SHP77 (cell line): ENCODE results near the gene ZFP91.
A peak's percentile ranks its signal among the peaks of the same experiment; 100 is the strongest.
"Not testable (repeated sequence)": the region's sequence is repeated elsewhere in the genome, so short reads cannot be mapped to it uniquely, and the experiment has no call there.

Experiments
- DNase-seq, 2 experiments: peaks; one replicate each; lab custom pipeline; 2025; lab: John Stamatoyannopoulos, UW

The ZFP91 gene, protein sequence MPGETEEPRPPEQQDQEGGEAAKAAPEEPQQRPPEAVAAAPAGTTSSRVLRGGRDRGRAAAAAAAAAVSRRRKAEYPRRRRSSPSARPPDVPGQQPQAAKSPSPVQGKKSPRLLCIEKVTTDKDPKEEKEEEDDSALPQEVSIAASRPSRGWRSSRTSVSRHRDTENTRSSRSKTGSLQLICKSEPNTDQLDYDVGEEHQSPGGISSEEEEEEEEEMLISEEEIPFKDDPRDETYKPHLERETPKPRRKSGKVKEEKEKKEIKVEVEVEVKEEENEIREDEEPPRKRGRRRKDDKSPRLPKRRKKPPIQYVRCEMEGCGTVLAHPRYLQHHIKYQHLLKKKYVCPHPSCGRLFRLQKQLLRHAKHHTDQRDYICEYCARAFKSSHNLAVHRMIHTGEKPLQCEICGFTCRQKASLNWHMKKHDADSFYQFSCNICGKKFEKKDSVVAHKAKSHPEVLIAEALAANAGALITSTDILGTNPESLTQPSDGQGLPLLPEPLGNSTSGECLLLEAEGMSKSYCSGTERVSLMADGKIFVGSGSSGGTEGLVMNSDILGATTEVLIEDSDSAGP

GRCh38 chr11:58578635-58579191 is at the start of gene ZFP91:
Gene ZFP91, plus strand, starts transcription at chr11:58579063. Its CDS starts 219 bp downstream, at chr11:58579282.
- peak; percentile 84 to 91 for DNase-seq

DNA sequence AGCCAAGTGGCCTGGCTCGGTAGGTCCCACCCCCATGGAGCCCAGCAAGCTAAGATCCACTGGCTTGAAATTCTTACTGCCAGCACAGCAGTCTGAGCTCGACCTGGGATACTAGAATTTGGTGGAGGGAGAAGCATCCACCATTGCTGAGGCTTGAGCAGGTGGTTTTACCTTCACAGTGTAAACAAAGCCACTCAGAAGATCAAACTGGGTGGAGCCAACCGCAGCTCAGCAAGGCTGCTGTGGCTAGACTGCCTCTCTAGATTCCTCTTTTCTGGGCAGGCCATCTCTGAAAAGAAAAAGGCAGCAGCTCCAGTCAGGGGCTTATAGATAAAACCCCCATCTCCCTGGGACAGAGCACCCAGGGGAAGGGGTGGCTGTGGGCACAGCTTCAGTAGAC is 48.6 kb upstream of the ZFP91 start:
- no peak for DNase-seq

DNA sequence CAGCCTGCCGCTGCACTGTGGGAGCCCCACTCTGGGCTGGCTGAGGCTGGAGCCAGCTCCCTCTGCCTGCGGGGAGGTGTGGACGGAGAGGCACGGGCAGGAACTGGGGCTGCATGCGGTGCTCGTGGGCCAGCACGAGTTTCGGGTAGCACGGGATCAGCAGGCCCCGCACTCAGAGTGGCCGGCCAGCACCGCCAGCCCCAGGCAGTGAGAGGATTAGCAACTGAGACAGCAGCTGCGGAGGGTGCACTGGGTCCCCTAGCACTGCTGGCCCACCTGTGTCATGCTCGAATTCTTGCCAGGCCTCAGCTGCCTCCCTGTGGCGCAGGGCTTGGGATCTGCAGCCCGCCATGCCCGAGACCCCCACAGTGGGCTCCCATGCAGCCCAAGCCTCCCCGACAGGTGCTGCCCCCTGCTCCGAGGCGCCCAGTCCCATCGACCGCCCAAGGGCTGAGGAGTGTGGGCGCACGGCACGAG is 47.0 kb upstream of the ZFP91 start:
- no peak for DNase-seq

- no peak for DNase-seq
These were observed 32.0 kb upstream of the ZFP91 start for GRCh38 chr11:58546841-58547240.

DNA sequence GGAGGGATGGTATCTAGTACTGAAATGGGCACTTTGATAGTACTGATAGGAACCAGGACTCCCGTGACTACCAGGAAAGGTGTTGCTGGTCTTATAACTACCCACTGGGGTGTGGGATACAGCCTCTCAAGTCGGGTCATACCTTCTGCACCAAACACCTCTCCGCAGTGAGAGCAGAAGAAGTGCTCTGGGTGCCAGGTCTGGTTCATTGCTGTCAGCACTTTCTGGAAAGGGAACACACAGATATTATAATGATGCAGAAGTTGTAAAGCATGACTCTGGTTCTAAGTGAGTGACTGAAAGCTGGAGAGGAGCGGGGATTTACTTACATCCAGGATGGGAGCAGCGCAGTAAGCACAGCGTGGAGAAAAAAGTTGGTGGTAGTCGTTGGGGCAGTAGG is 29.2 kb upstream of the ZFP91 start:
- DNase-seq = no peak

DNA sequence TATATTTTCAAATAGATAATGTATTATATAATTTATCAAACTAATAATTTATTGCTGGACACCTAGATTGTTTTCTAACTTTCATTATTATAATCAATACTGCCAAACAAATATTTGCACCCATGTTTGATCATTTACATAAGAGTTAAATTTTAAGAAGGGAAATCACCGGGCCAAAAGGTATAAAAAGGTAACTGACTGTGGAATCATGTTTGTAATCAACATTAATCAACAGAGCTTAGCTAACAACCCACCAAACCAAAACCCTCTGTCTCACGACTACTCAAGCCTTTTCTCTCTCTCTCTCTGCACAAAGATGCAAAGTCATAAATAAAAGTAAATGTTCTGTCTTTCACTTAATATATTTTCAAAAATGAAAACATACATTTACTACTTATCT is 18.0 kb upstream of the ZFP91 start:
- no peak for DNase-seq

- no peak for DNase-seq
These were observed 17.3 kb upstream of the ZFP91 start for GRCh38 chr11:58561394-58562098.

- no peak for DNase-seq
These were observed 16.5 kb upstream of the ZFP91 start for GRCh38 chr11:58562375-58562800.

- DNase-seq = no peak
These were observed 14.6 kb upstream of the ZFP91 start for GRCh38 chr11:58564231-58564630.

DNA sequence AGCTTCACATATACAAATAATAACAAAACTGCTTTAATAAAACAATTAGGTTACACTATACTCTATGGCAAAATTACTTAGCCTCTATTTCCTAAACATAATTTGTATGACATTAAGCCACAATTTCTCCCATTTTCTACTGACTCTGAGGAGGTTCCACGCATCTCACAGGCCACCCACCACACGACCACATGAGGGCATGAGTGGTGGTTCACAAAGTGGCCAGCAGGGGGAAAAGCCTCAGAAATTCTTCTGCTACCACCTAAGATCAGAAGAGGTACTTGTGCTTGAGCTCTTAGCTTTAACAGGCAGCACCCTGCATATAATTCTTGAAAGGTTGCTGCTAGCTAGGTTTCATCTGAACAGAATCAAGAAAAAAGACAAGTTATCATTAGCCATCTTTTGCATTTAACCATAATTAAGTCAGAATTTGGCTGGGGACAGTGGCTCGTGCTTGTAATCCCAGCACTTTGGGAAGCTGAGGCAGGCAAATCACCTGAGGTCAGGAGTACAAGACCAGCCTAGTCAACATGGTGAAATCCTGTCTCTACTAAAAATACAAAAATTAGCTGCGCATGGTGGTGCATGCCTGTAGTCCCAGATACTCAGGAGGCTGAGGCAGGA is 10.9 kb upstream of the ZFP91 start:
- DNase-seq = peak in 1 of 2 experiments; percentile 1

DNA sequence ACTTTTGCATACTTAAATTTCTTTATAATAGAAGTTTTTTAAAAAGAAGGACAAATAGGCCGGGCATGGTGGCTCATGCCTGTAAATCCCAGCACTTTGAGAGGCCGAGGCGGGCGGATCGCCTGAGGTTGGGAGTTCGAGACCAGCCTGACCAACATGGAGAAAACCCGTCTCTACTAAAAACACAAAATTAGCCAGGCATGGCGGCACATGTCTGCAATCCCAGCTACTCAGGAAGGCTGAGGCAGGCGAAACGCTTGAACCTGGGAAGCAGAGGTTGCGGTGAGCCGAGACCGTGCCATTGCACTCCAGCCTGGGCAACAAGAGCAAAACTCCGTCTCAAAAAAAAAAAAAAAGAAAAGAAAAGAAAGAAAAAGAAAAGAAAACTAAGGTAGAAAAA is 6.0 kb upstream of the ZFP91 start:
- DNase-seq = not testable (repeated sequence)

DNA sequence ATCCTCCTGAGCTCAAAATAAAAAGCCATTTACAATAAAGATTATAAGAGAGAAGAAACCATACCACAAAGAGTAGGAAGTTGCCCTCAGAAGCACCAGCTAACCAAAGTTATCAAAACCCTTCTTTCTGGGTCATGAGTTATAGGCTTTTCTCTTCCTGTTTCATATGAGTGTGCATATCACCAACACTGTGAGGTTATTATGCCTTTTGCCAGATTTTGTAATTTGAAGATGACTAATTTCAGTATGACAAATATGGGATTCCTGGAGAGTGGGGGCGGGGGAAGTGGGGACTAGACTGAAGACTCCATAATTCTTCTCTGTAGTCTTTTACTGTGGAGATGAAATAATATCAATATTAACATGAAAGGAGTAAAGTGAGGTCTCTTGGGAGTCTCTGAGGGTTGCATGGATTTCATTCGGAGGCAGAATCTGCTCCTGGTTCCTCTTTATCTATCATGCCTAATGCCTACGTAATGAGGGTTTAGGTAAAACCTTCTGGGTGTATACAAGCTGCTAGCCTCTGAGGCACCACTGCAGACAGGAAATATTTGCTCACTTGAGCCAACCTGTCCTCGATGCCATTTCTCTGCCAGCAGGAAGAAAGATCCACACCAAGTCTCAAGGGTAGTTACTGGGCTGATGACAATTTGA is 5.3 kb upstream of the ZFP91 start:
- no peak for DNase-seq

GRCh38 chr11:58574881-58575280 is 4.0 kb upstream of the ZFP91 start:
- DNase-seq = no peak

DNA sequence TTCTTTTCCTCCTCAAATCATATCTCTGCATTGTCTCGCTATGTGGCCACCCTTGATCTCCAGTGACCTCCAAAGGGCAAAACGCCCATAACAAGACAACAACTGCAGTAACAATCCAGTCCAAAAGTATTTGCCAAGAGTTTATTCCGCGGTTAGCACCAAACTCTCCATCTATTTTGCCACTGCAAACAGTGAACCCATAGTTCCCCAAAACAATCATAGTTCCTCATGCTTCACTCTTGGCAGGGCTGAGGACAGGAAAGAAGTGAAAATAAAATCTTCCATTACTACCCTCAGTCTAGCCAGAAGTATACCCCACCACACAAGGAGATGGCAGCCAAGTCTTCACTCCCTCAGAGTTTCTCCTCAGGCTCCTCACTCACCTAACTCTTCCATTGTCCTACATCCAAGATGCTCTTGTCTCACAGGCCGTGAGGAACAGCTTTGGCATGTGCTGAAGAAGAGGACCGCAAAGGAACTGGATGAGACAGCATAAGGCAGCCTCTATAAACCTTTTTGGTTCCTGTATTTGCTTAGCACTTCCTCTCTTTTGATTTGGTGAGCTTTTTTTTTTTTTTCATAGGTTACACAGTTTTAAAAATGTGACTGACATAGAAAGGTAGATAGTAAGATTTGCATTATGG is 3.4 kb upstream of the ZFP91 start, which contains the start of gene LPXN:
TSS of gene LPXN (minus strand) at position 480 of the 644 bp plus-strand sequence. CDS start at position 396, 84 bp downstream.
- no peak for DNase-seq

DNA sequence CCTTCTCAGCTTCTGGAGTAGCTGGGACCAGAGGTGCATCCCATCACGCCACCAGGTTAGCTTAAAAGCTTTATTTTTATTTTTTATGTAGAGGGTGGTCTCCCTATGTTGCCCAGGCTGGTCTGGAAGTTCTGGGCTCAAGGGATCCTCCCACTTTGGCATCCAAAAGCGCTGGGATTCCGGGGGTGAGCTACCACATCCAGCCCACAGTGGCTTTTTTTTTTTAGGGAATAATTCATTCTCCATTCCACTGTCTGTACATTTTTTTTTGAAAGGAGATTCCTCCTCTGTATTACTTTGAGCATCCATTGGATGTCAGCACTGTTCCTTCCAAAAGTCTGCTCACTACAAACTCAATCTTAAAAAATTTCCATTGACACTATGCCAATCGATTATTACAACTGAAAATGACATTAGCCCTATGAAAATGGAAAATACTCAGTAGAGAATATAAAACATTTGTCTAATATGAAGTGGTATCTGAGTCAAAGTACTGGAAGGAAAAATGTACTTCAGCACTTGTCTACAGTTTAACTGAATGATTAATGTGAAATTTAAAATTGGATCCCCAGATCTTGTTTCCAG is 1.9 kb upstream of the ZFP91 start:
- DNase-seq = no peak

DNA sequence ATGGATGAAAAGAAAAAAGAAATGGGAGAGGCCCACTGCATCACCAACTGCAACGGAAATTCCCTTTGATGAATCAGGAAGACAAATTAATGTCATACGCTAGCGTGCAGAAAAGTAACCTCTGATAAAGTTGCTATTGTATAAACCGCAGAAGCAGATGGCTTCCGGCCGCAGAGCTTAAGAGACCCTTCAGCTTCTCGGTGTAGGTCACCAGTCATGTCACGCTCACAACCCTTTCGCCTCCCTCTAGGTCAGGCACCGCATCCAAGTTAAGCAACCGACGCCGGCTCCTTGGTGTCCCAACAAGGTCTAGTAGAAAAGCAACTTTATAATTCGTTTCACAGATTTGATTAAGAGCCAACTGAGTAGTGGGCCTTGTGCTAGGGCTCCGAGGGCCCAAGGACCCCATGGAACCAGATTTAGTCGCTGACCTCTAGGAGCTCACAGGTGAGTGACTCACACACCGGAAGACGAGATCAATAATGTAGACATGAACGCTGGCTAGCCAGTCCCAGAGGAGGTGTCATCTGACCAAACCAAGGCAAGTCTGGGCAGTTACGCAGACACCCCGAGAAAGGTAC is 1.2 kb upstream of the ZFP91 start:
- peak in 1 of 2 experiments; percentile 37 for DNase-seq

DNA sequence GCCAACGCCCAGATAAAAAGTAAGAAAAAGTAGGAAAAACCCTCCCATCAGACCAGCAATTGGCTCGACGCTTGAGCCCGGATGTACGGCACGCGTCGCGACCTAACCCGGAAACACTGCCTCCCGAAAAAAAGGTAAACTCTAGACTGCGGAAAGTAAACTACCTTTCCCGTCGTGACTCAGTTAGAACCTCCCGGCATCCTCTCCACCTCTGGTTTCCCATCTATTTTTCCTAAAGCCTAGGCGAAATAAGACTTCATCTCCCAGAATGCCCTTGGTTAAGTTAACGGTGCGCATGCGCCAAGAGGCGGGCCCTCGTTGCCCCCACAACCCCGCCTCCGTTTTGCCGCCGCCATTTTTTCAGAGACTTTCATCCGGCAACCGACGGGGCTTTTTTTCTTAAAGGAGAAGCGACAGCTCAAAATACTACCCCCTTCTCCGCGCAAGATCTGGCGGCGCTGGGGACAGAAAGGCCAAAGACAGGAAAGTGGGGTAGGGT is 678 bp upstream of the ZFP91 start:
- peak; percentile 77 to 86 for DNase-seq

DNA sequence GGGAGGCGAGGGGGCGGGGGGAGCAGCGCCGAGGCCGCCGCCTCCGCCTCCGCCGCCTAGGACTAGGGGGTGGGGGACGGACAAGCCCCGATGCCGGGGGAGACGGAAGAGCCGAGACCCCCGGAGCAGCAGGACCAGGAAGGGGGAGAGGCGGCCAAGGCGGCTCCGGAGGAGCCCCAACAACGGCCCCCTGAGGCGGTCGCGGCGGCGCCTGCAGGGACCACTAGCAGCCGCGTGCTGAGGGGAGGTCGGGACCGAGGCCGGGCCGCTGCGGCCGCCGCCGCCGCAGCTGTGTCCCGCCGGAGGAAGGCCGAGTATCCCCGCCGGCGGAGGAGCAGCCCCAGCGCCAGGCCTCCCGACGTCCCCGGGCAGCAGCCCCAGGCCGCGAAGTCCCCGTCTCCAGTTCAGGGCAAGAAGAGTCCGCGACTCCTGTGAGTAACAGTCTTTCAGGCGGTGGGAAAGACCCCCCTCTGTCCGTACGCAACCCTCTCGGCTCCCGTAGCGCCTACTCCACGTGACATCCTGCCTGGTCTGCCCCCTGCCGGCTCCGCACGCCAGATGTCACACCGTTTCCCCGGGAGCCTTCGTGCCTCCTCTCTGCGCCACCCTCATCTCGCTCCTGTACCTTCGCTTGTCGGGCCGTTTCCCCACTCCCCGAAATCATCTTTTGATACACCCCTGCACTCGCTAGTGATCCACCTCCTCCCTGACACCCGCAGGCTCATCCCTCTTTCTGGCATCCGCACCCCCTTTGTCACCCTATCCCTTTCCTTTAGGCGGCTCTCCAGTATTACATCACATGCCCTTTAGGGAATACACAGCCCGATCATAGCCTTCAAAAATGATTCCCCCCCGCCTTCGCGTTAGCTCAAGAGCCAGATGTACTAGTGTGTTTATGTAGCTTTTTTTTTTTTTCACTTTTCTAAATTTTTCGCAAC is 598 bp downstream of the ZFP91 start:
- peak; percentile 64 to 65 for DNase-seq

DNA sequence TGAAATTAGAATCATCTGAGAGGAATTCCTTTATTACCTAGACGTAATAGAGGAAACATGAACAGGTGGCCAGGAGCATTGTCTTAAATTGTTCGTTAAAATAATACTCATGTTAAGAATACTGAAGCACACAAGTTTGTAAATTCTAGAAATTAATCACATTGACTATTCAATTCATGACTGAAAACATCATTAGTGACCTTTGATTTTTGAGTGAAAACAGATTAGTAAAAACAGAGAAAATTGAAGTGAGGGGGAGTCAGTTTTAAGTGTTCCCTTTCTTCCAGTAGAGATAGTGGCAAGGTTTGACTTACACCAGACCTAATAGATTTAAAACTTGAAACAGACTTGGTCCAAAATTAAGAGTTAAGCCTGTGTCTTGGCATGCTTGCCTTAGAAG is 1.4 kb downstream of the ZFP91 start:
- DNase-seq = no peak
